Epithelial cell of esophagus (primary cell): ENCODE results near the gene CLSTN1.

Experiments used
- DNase-seq: peaks from one replicate; pipeline ENCODE4 v3.0.0; 2010; ENCODE audit warnings: low read depth
- H3K4me3 ChIP-seq: 2 replicates; pipeline ENCODE4 v1.5.1; 2011; ENCODE audit warnings: mild to moderate bottlenecking, low read length, control low read depth
- CTCF ChIP-seq: IDR thresholded peaks from 2 replicates; pipeline ENCODE4 v1.5.1; 2011; ENCODE audit warnings: low read depth, mild to moderate bottlenecking, low read length, control low read depth, inconsistent platforms; ENCODE audit not compliant: insufficient read depth; ENCODE audit errors: missing control alignments

The CLSTN1 gene

GRCh38 chr1:9726406-9726805 lies 97.4 kb downstream of the CLSTN1 start:
- no peak for TF ChIP-seq CTCF
- DNase-seq: no peak
- no peak overlapping the region for H3K4me3 ChIP-seq

GRCh38 chr1:9724706-9725476 lies 98.9 kb downstream of the CLSTN1 start:
- peak; percentile 80 for TF ChIP-seq CTCF
- H3K4me3 ChIP-seq: no peak overlapping the region
- DNase-seq: peak; percentile 70

GRCh38 chr1:9723926-9724325 lies 99.8 kb downstream of the CLSTN1 start:
- TF ChIP-seq CTCF: no peak
- DNase-seq: no peak
- no peak overlapping the region for H3K4me3 ChIP-seq

GRCh38 chr1:9723068-9723805 lies 100.5 kb downstream of the CLSTN1 start:
- no peak overlapping the region for H3K4me3 ChIP-seq
- DNase-seq: no peak
- no peak for TF ChIP-seq CTCF

GRCh38 chr1:9722378-9722749 lies 101.4 kb downstream of the CLSTN1 start:
- TF ChIP-seq CTCF: no peak
- DNase-seq: no peak

GRCh38 chr1:9721606-9722377 lies 102.0 kb downstream of the CLSTN1 start:
- H3K4me3 ChIP-seq: no peak overlapping the region
- peak; percentile 27 for DNase-seq
- TF ChIP-seq CTCF: peak; percentile 47

More at GRCh38 chr1:9722378-9722749, 101.4 kb downstream of the CLSTN1 start:
- H3K4me3 ChIP-seq: no peak overlapping the region
